H1 (cell line): ENCODE data around the gene ZNF70. TPM values are rescaled to one million over a fixed set of nuclear protein-coding genes. Genes with fewer than 3 reads are reported as not detected.

ENCODE experiments used
- BRCA1 ChIP-seq: IDR thresholded peaks from 2 replicates; pipeline ENCODE4 v1.6.1; 2012; ENCODE audit warnings: low read depth, low read length, improper control_type of control experiment
- CHD1 ChIP-seq: IDR thresholded peaks from 2 replicates; pipeline ENCODE4 v1.6.1; 2012; ENCODE audit warnings: low read depth, low read length, improper control_type of control experiment
- SP4 ChIP-seq: IDR thresholded peaks from 2 replicates; pipeline ENCODE4 v1.6.1; 2012; ENCODE audit warnings: low read length, inconsistent platforms
- polyA plus RNA-seq, 7 experiments: library from polyadenylated mRNA; depleted of rRNA in 3 of 7; stranded (reverse) in 5 of 7; unstranded in 2 of 7; fragments of >200 nt in 5 of 7; fragments of 200-250 nt in 2 of 7; gene quantifications; 1 replicate in 5 of 7; 2 replicates in 1 of 7; 4 replicates in 1 of 7; pipeline versions ENCODE4 v1.2.1 to v1.2.3, GENCODE V29; 2011 to 2013; ENCODE audit warnings: missing spikeins in 2 of 7, mixed read lengths in 2 of 7
- total RNA-seq: library from RNA; stranded (reverse); fragmentation: NEBNext Ultra II Directional; extraction: Animal tissue kit (Norgen Biotek cat#: 25700); gene quantifications from 2 replicates; pipeline ENCODE4 v1.2.1, GENCODE V29; 2021
- TF ChIP-seq, protein P1 (sequence below): IDR thresholded peaks from 2 replicates; pipeline ENCODE4 v1.6.1; 2011; ENCODE audit warnings: low read depth, mild to moderate bottlenecking, low read length; ENCODE audit not compliant: insufficient read depth

Gene ZNF70
- total and polyA plus RNA-seq, 2 of the 8 experiments (the other 6 are each of a cell fraction or from before 2014, with no cell fraction given), result 1.1 to 2.6 TPM

DNA sequence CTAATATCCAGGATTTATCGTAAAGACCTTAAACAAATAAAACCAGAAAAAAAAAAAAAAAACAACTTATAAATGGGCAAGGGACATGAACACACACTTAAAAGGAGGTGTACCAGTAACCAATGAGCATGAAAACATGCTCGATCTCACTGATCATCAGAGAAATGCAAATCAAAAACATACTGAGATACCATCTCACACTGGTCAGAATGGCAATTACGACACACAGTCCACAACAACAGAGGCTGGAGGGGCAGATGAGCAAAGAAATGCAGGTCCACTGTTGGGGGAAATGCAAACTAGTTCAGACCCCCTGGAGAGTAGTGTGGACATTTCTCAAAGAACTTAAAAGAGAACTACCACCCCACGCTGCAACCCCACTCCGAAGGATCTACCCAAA is 46.9 kb downstream of the ZNF70 start (continued):
- TF ChIP-seq, protein P1, sequence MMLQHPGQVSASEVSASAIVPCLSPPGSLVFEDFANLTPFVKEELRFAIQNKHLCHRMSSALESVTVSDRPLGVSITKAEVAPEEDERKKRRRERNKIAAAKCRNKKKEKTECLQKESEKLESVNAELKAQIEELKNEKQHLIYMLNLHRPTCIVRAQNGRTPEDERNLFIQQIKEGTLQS, result no peak
- no peak for TF ChIP-seq BRCA1
- no peak for TF ChIP-seq CHD1
- TF ChIP-seq SP4, result no peak
